Measurements from ENCODE around the gene STRIP2.

The STRIP2 gene

GRCh38 chr7:129433847-129434674 lies at the start of gene STRIP2:
TSS of gene STRIP2 (plus strand) at chr7:129434432. CDS start at chr7:129434473, 41 bp downstream.
- peak; percentile 78 for DNase-seq (ENCODE audit: low read depth, low spot score)
- peak; percentile 21 for TF ChIP-seq CTCF (IDR thresholded peaks at IDR 0.05; ENCODE audit: low read depth, low read length)
- peak within 1 kb of the TSS; percentile 66 for H3K4me3 ChIP-seq (ENCODE audit: low read depth, low read length)
- in situ Hi-C loops (cut with HindIII; ENCODE audit: low sequenced_read_pairs) = no loop called here

GRCh38 chr7:129385116-129385515 lies 49.1 kb upstream of the STRIP2 start:
- no peak for TF ChIP-seq CTCF (IDR thresholded peaks at IDR 0.05; ENCODE audit: low read depth, low read length)
- in situ Hi-C loops (cut with HindIII; ENCODE audit: low sequenced_read_pairs) = no loop called here
- no peak for DNase-seq (ENCODE audit: low read depth, low spot score)
- no peak overlapping the region for H3K4me3 ChIP-seq (ENCODE audit: low read depth, low read length)

- in situ Hi-C loops (cut with HindIII; ENCODE audit: low sequenced_read_pairs) = no loop called here
- no peak for DNase-seq (ENCODE audit: low read depth, low spot score)
These were observed 48.6 kb upstream of the STRIP2 start for GRCh38 chr7:129385598-129385997.

GRCh38 chr7:129386506-129386905 lies 47.7 kb upstream of the STRIP2 start:
- DNase-seq (ENCODE audit: low read depth, low spot score) = no peak
- H3K4me3 ChIP-seq (ENCODE audit: low read depth, low read length) = no peak overlapping the region
- no peak for TF ChIP-seq CTCF (IDR thresholded peaks at IDR 0.05; ENCODE audit: low read depth, low read length)
- in situ Hi-C loops (cut with HindIII; ENCODE audit: low sequenced_read_pairs) = no loop called here

More at GRCh38 chr7:129385598-129385997, 48.6 kb upstream of the STRIP2 start:
- H3K4me3 ChIP-seq (ENCODE audit: low read depth, low read length) = no peak overlapping the region
- TF ChIP-seq CTCF (IDR thresholded peaks at IDR 0.05; ENCODE audit: low read depth, low read length) = no peak

- no peak for TF ChIP-seq CTCF (IDR thresholded peaks at IDR 0.05; ENCODE audit: low read depth, low read length)
- in situ Hi-C loops (cut with HindIII; ENCODE audit: low sequenced_read_pairs) = no loop called here
- no peak for DNase-seq (ENCODE audit: low read depth, low spot score)
- no peak overlapping the region for H3K4me3 ChIP-seq (ENCODE audit: low read depth, low read length)
These were observed 46.7 kb upstream of the STRIP2 start for GRCh38 chr7:129387537-129387936.

GRCh38 chr7:129388333-129389098 lies 45.7 kb upstream of the STRIP2 start:
- no peak for DNase-seq (ENCODE audit: low read depth, low spot score)

More at GRCh38 chr7:129388333-129389098, 45.7 kb upstream of the STRIP2 start:
- TF ChIP-seq CTCF (IDR thresholded peaks at IDR 0.05; ENCODE audit: low read depth, low read length) = no peak
- no peak overlapping the region for H3K4me3 ChIP-seq (ENCODE audit: low read depth, low read length)
- in situ Hi-C loops (cut with HindIII; ENCODE audit: low sequenced_read_pairs) = no loop called here

All from astrocyte of the spinal cord (primary cell).